HEK293T (cell line): ENCODE results near the gene APOBEC3F.

Experiments used
- ELF4 ChIP-seq: fragments of 450-650 bp; IDR thresholded peaks from 2 replicates; pipeline ENCODE4 v1.6.1; 2017; ENCODE audit warnings: antibody characterized with exemption
- FOXK2 ChIP-seq: fragments of 450-650 bp; IDR thresholded peaks from 2 replicates; pipeline ENCODE4 v1.6.1; 2016; ENCODE audit warnings: mild to moderate bottlenecking
- FOXM1 ChIP-seq: fragments of 450-650 bp; IDR thresholded peaks from 2 replicates; pipeline ENCODE4 v1.6.1; 2017; ENCODE audit warnings: mild to moderate bottlenecking, borderline replicate concordance
- HDGF ChIP-seq: fragments of 450-650 bp; IDR thresholded peaks from 2 replicates; pipeline ENCODE4 v1.6.1; 2017; ENCODE audit warnings: antibody characterized with exemption, borderline replicate concordance
- NFRKB ChIP-seq: fragments of 450-650 bp; IDR thresholded peaks from 2 replicates; pipeline ENCODE4 v1.6.1; 2016; ENCODE audit warnings: mild to moderate bottlenecking, moderate library complexity

- no peak for TF ChIP-seq ELF4
- no peak for TF ChIP-seq NFRKB
- TF ChIP-seq HDGF = no peak
- no peak for TF ChIP-seq FOXM1
- no peak for TF ChIP-seq FOXK2
These were observed 19.0 kb upstream of the APOBEC3F start for GRCh38 chr22:39021552-39022250.
